ENCODE results near the gene B3GNT5. TPM values are rescaled to one million over a fixed set of nuclear protein-coding genes. Genes with fewer than 3 reads are reported as not detected.

B3GNT5 gene
- total and polyA plus RNA-seq, 10 of the 15 experiments (the other 5 are each of a cell fraction or from before 2014, with no cell fraction given) = 0.24 to 1.1 (median 0.48) TPM

DNA sequence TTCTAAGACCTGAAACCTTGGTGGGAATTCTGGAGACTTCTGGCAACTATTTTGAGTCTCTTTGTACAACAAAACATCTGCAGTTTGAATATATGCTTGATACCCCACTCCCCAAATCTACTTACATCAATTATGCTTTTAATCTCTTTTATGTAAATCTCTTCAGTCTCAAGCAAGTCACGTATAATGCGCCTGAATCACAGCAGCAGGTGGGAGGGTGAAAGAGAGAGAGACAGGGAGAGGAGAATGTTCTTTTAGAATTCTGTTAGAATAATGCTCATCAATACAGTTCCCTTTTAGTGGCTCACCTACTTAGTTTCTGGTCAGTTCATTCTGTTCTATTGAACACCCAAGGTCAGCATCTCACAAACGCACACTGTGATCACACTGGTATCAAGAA is 22.2 kb upstream of the B3GNT5 start:
- H2AFZ ChIP-seq (ENCODE audit: control insufficient read depth, low read depth, low read length) = no peak overlapping the region
- 91% methylated on average over 3 of the region's 3 CpGs for WGBS (ENCODE audit: insufficient coverage, insufficient replicate concordance, low lambda C conversion rate, missing lambda C conversion rate)
- TF ChIP-seq YBX1 (IDR thresholded peaks at IDR 0.05) = no peak
- TF ChIP-seq JUNB (IDR thresholded peaks at IDR 0.05) = no peak
- TF ChIP-seq NR2C1 (IDR thresholded peaks at IDR 0.05) = no peak
- no peak for TF ChIP-seq TARDBP (IDR thresholded peaks at IDR 0.05; ENCODE audit: borderline replicate concordance)
- TF ChIP-seq STAT3 (IDR thresholded peaks at IDR 0.05; ENCODE audit: low read depth, low read length) = no peak
- TF ChIP-seq NRF1 (conservative IDR thresholded peaks at IDR 0.05; ENCODE audit: low read depth, low read length) = no peak
- TF ChIP-seq TCF3 (IDR thresholded peaks at IDR 0.05; ENCODE audit: borderline replicate concordance, insufficient read depth, low read depth, low read length) = no peak
- TF ChIP-seq EP300 (IDR thresholded peaks at IDR 0.05; ENCODE audit: borderline replicate concordance in 1 of 2, control insufficient read depth in 1 of 2, low read depth in 2 of 2, low read length in 2 of 2) = no peak
- no peak for TF ChIP-seq ELK1 (IDR thresholded peaks at IDR 0.05; ENCODE audit: low read depth, low read length)
- no peak for TF ChIP-seq DPF2 (IDR thresholded peaks at IDR 0.05)
- TF ChIP-seq CBX5 (IDR thresholded peaks at IDR 0.05; ENCODE audit: low read depth) = no peak
- TF ChIP-seq RELB (IDR thresholded peaks at IDR 0.05; ENCODE audit: low read depth) = no peak
- TF ChIP-seq MAX (IDR thresholded peaks at IDR 0.05; ENCODE audit: low read depth, low read length) = no peak
- TF ChIP-seq PML (IDR thresholded peaks at IDR 0.05; ENCODE audit: low read length) = no peak
- TF ChIP-seq USF2 (IDR thresholded peaks at IDR 0.05; ENCODE audit: borderline replicate concordance, low read depth, low read length) = no peak
- no peak for TF ChIP-seq MYB (IDR thresholded peaks at IDR 0.05; ENCODE audit: borderline replicate concordance, low read depth, low read length)
- no peak for TF ChIP-seq MEF2A (IDR thresholded peaks at IDR 0.05; ENCODE audit: insufficient read depth, low read depth, low read length)
- DNase-seq (ENCODE audit: low read depth, low spot score) = no peak
- no peak overlapping the region for H3K4me2 ChIP-seq (ENCODE audit: control insufficient read depth, insufficient read depth)
- H3K27me3 ChIP-seq (replicated peaks in 1 of 2; ENCODE audit: control insufficient read depth in 2 of 2, insufficient read depth in 2 of 2, low read length in 1 of 2) = no peaks in the 10 kb centered on the region
- no peaks in the 10 kb centered on the region for H3K36me3 ChIP-seq (ENCODE audit: control insufficient read depth in 2 of 2, insufficient read depth in 2 of 2, low read length in 1 of 2)
- H3K9ac ChIP-seq (ENCODE audit: control insufficient read depth, insufficient read depth, low read length) = no peak overlapping the region
- no peak overlapping the region for H3K4me3 ChIP-seq
- no TSS peak for BruUV-seq (replicated peaks)
- ATAC-seq = no peak
- in situ Hi-C loops (cut with MboI) (no loop called here), intact Hi-C loops (cut with micrococcal nuclease; ENCODE audit: unreplicated experiment) (no loop called here)
- SMC1A ChIA-PET (ENCODE audit: uncharacterized antibody, unreplicated experiment) = no interaction called here
- no peaks in the 10 kb centered on the region for H3K79me2 ChIP-seq (ENCODE audit: control insufficient read depth, insufficient read depth, low read length)
- no peak overlapping the region for H3K27ac ChIP-seq (ENCODE audit: control insufficient read depth, insufficient read depth)
- CTCF ChIA-PET = interaction anchor here (1.1 kb wide), 1 partner anchor 665 kb away, joined by 4 read pairs; no protein-coding TSS in a partner anchor
- no peaks in the 10 kb centered on the region for H4K20me1 ChIP-seq (ENCODE audit: control insufficient read depth, insufficient read depth)
- POLR2A ChIA-PET = no interaction called here
- no peaks in the 10 kb centered on the region for H3K4me1 ChIP-seq (ENCODE audit: control insufficient read depth, insufficient read depth, low read length)
- FAIRE-seq = no peak
- no peaks in the 10 kb centered on the region for H3K9me3 ChIP-seq (replicated peaks; ENCODE audit: control insufficient read depth, insufficient read depth, low read length)
- RAD21 ChIA-PET (ENCODE audit: unreplicated experiment) = no interaction called here
